Measurements from ENCODE around the gene INF2.
"Not testable (repeated sequence)": the region's sequence is repeated elsewhere in the genome, so short reads cannot be mapped to it uniquely, and the experiment has no call there.

INF2 gene

DNA sequence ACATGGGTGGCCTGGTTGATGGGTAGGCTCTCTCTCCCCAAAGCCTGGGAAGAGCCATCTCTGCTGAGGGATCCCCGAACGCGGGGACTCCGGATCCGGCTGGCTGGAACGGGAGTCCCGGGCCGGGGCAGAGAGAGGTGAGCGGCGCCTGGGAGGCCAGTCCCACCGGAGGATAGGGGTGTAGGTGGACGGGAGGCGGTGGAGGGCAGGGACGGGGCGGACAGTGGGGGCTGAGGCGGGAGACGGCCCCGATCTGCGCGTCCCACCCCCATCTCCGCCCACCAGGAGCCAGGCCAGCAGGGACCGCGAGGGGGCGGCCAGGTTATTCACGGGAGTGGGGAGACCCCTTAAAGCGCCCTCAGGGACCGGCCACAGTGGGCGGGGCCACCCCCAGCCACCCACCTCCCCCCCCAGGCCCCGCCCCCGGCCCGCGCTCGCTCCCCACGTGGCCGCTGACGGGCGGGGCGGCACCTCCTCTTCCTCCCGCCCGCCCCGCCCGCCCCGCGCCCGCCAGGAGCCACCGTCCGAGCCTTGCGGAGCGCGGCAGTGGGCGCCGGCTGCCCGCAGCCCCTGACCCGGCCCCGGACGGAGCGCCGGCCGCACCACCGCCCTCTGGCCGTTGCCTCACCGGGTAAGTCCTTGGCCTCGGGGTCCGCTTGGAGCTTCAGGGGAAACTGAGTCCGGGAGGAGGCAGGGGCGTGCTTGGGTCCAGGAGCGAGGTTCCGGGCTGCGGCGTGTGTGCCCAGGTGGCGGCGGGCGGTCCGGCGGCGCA lies at the start of gene INF2:
Gene INF2, plus strand, starts transcription at position 510 of the 772 bp plus-strand sequence. CDS start 11,748 bp downstream, outside the sequence.
- peak; percentile 50 for DNase-seq (ENCODE audit: low spot score)

GRCh38 chr14:104639885-104640548 lies 49.4 kb upstream of the INF2 start:
- peak; percentile 46 for DNase-seq (ENCODE audit: low spot score)

GRCh38 chr14:104640681-104641080 lies 48.7 kb upstream of the INF2 start:
- no peak for DNase-seq (ENCODE audit: low spot score)

GRCh38 chr14:104641753-104642539 lies 47.5 kb upstream of the INF2 start:
- no peak for DNase-seq (ENCODE audit: low spot score)

GRCh38 chr14:104642540-104642868 lies 46.9 kb upstream of the INF2 start:
- no peak for DNase-seq (ENCODE audit: low spot score)

DNA sequence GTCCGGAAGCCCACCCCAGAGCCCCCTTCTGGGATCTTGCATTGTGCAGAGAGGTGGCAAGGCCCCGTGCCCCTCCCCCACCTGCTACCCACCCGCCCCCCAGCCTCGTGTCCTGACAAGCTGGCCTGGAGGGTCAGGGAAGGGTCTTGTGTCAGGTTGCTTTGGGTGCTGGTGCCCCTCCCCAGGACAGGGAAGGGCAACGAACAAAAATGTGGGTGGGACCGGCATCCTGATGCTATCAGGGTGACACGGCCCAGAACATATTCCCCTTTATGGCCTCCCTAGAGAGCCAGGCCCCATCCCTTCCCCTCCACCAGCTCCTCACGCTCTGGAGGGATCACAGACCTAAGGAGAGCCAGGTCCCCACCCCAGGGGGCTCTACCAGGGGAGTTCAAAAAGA lies 46.1 kb upstream of the INF2 start:
- DNase-seq (ENCODE audit: low spot score), result no peak

GRCh38 chr14:104644091-104644635 lies 45.3 kb upstream of the INF2 start:
- DNase-seq (ENCODE audit: low spot score), result no peak

DNA sequence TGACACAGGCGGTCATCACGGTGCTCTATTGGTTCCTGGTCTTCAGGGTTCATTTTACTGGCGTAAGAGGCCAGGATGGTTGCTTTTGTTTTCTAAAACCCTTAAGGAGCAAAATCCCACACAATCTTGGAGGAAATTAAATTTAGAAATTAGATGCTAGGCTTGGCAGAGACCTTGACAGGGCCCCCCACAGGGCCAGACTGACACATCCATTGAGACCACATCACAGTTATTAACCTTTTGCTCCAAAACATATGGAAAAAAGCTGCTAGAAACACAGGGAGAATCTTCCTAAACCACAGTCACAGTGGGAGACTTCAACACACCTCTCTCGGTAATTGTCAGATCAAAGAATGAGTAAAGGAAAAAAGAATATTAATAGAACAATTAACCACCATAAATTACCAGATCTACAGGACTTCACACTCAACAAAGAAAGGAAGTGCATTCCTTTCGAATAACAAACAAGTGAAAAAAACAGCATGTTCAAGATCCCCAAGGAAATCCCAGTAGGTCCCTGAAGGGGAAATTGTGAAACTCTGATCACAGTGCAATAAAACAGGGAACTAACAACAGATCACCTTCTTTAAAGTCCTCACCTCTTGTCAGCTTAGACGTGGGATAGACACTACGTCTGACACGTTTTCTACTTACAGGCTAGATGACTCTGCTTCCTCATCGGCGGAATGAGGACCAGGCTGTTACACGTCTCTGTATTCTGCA lies 44.6 kb upstream of the INF2 start:
- DNase-seq (ENCODE audit: low spot score), result no peak

GRCh38 chr14:104647467-104648043 lies 41.9 kb upstream of the INF2 start:
- no peak for DNase-seq (ENCODE audit: low spot score)

DNA sequence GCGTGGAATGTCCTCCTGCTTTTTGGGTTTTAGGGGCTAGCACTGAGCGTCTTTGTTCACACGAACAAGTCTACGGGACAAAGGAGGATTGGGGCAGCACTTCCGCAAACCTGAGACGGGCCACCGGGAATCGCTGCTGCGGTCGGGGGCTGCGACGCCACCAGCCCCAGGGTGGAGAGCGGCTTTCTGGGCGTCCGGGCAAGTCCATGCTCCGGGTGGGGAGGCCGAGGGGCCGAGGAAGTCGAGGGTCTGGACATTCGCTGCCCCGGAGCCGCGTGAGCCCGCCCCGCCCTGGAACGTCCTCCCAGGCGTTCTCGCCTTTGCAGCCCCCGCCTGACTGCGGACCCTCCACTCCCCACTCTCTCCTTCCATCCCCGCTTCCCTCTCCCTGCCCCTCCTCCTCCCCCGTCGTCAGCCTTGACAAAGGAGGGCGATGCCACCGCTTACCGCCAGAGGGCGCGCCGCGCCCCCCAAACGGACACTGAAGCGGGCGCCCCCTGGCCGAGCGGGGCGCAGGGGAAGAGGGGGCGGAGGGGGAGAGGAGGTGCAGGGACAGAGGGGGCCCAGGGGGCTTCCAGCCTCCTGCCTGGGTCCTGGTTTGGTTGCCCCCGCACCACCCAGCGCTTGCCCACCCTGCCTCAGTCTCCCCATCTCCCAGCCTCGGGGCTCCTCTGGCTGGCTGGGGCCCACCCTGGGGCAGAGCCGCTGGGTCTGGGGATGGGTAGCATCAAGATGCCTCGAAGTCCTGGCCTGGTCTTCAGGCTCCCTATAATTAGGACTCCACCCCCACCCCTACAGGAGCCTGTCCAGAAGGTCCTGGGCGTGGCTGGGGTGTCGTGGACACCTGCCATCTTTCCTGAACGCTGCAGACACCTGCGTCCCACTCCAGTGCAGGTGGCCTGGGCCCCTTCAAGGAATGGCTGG lies 39.1 kb upstream of the INF2 start:
- DNase-seq (ENCODE audit: low spot score), result peak; percentile 31

GRCh38 chr14:104650981-104651875 lies 38.2 kb upstream of the INF2 start:
- no peak for DNase-seq (ENCODE audit: low spot score)

DNA sequence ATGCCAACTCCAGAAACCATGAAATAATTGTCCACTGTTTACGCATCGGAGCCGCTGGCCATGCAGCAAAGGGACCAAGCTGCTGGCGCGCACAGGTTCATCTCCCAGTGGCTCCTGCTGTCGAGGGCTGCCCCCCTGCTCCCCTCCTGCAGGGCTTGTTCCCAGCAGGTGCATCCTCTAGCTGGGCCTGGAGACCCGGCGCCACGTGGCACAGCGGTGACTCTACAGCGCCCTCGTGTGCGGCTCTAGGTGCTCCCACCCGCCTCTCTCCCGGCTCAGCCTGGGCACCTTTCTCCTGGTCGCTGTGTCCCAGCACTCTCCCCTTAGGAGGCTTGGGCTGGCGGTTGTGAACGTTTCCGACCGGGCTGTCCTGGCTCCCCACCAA lies 37.5 kb upstream of the INF2 start:
- no peak for DNase-seq (ENCODE audit: low spot score)

DNA sequence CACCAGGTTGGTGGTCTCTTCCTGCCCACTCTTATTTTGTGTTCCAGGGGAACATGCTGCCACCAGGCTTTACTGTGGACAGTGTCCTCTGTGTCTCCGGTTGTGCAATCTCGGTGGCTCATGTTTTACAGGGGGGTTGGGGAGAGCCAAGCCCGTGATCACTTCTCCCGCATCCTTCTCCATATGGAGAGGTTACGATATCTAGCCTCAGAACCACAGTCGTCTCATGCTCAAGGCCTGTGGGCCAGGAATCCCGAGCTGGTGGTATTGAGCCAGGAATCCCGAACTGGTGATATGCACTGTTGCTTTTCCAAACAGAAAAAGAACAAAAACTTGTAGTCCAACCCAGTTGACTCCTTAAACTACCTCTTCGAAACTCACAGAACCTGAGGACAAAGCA lies 37.0 kb upstream of the INF2 start:
- DNase-seq (ENCODE audit: low spot score), result no peak

- not testable (repeated sequence) for DNase-seq (ENCODE audit: low spot score)
Measured at GRCh38 chr14:104653130-104653920, 36.1 kb upstream of the INF2 start.

DNA sequence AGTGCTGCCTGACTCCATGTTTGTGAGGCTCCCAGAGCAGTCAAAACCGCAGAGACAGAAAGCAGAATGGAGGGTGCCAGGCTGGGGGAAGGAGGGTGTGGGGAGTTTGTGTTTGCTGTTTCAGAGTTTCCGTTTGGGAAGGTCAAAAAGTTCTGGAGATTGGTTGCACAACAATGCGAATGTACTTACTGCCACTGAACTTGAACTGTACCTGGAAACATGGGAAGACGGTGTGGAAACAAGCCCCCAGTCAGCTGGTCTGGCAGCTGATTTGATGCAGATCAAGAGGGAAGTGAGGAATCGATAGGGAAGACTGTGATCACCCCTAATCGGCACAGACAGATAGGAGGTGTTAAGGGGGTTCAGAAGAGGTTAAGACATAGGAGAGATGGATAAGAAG lies 35.3 kb upstream of the INF2 start:
- no peak for DNase-seq (ENCODE audit: low spot score)

- DNase-seq (ENCODE audit: low spot score), result no peak
Measured at GRCh38 chr14:104655128-104655848, 34.1 kb upstream of the INF2 start.

DNA sequence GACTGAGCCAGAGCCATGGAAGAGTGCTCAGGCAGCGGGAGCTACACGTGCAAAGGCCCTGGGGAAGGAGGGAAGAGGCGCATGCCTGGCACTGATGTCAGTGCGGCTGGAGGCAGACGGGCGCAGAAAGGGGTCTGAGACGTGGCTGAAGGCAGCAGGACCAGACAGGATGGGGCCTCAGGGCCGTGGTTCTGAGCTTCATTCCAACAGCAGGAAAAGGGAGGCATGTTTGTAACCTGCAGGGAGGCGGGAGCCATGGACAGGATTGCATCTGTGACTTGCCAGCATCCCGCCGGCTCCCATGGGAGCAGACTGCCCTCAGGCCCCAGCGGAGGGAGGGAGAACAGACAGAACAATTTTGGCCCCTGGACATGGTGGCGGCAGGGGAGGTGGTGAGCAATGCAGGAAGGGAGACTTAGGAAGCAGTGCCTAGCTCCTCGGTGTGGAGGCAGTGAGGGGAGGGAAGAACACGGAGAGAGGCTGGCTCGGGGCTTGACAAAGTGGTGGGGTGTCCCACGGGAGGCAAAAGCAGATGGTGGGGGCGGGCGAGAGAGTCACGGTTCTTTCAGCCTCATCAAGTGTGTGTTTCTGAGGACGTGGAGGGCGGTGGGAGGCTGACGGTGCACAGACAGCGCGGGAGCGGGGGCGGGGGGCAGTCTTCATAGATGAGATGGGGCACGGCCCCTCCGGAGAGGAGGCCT lies 33.3 kb upstream of the INF2 start:
- DNase-seq (ENCODE audit: low spot score), result no peak

Measured in cerebellar cortex (tissue), 1 donor.